Measurements from ENCODE around the gene DGKB.

- TF ChIP-seq CTCF (conservative IDR thresholded peaks at IDR 0.05 in 1 of 2, IDR thresholded peaks at IDR 0.05 in 1 of 2; ENCODE audit: extremely low read depth in 1 of 2, insufficient read depth in 1 of 2, low read depth in 1 of 2, low read length in 2 of 2) (no peak), EZH2 (IDR thresholded peaks at IDR 0.05; ENCODE audit: borderline replicate concordance, low read length) (no peak)
Observed at GRCh38 chr7:14242175-14242574, 660.4 kb downstream of the DGKB start.

All from mammary epithelial cell (primary cell).